ENCODE measurements around the gene ATOSB.

- TF ChIP-seq POU6F1 (CRISPR knock-in tag; IDR thresholded peaks at IDR 0.05; ENCODE audit: borderline replicate concordance, low read depth): no peak
- no peak for TF ChIP-seq OSR1 (CRISPR knock-in tag; IDR thresholded peaks at IDR 0.05)
- TF ChIP-seq ZFP3 (CRISPR knock-in tag; IDR thresholded peaks at IDR 0.05): no peak
- TF ChIP-seq ISL1 (CRISPR knock-in tag; IDR thresholded peaks at IDR 0.05): no peak
Measured at GRCh38 chr9:35164711-35165110, 49.0 kb upstream of the ATOSB start.

All from SK-N-SH treated with all-trans-retinoic acid at 6 μM for 48 hours (cell line).